Body of pancreas (tissue), 4 donors: ENCODE data around the gene PLA2G4C. TPM values are rescaled to one million over a fixed set of nuclear protein-coding genes. Genes with fewer than 3 reads are reported as not detected.

Experiments
- ATAC-seq: fragments of 150-250 bp; one replicate; pipeline ENCODE4 v1.9.1; 2016
- DNase-seq, 4 donors: peaks; one replicate each; pipeline ENCODE4 v3.0.0-alpha.2; 2019
- H3K27ac ChIP-seq, 4 donors: fragments of 200-600 bp; sonication (generic); 1 replicate in 3 of 4; 2 replicates in 1 of 4; pipeline versions ENCODE4 v1.5.1 to v1.6.1; 2016 to 2019; ENCODE audit warnings: mild to moderate bottlenecking in 1 of 4, mixed read lengths in 1 of 4, moderate library complexity in 1 of 4
- H3K27me3 ChIP-seq, 2 donors: fragments of 200-600 bp; sonication (generic); one replicate each; pipeline ENCODE4 v1.6.0; 2016; ENCODE audit warnings: mild to moderate bottlenecking in 1 of 2
- H3K36me3 ChIP-seq, 2 donors: fragments of 200-600 bp; sonication (generic); replicated peaks in 1 of 2; 2 replicates each; pipeline ENCODE4 v1.5.1; 2016; ENCODE audit warnings: low read depth in 2 of 2; ENCODE audit not compliant: insufficient read depth in 1 of 2
- H3K4me1 ChIP-seq: fragments of 200-600 bp; sonication (generic); one replicate; pipeline ENCODE4 v1.6.0; 2016
- H3K4me3 ChIP-seq, 2 donors: fragments of 200-600 bp; sonication (generic); 1 replicate in 1 of 2; 2 replicates in 1 of 2; pipeline ENCODE4 v1.5.1; 2016 to 2019
- H3K9me3 ChIP-seq, 3 donors: fragments of 200-600 bp; sonication (generic); 1 replicate in 2 of 3; 2 replicates in 1 of 3; pipeline ENCODE4 v1.5.1; 2016
- CTCF ChIP-seq, 7 experiments: fragments of 450-650 bp in 4 of 7; fragments of 200-600 bp in 3 of 7; sonication (generic) in 3 of 7; IDR thresholded peaks; one replicate each; pipeline ENCODE4 v1.5.1; 2016 to 2019; ENCODE audit warnings: antibody characterized with exemption in 7 of 7
- POLR2A ChIP-seq, 3 donors: fragments of 450-650 bp; IDR thresholded peaks; one replicate each; pipeline ENCODE4 v1.6.1; 2016; ENCODE audit warnings: antibody characterized with exemption in 3 of 3, mild to moderate bottlenecking in 2 of 3
- WGBS, 2 donors: methylation state at CpG; one replicate each; pipeline ENCODE4 v1.1.5; 2017; 5-methylcytosine and 5-hydroxymethylcytosine counted together
- intact Hi-C: fragments of 100-400 bp; cut with DNase I; formaldehyde crosslinking; loops from one replicate; pipeline ENCODE4 v1.15.1; 2023
- total RNA-seq, 2 donors: library from RNA; depleted of rRNA; stranded (reverse); fragments of >200 nt; gene quantifications; one replicate each; pipeline ENCODE4 v1.1.0, GENCODE V29; 2016

The PLA2G4C gene
- total RNA-seq, 2 donors from 2014 or later: 4.4 to 10.9 TPM

- no peaks in the 10 kb centered on the region for H3K27me3 ChIP-seq
- ATAC-seq: no peak
- H3K27ac ChIP-seq: no peak overlapping the region
- no peaks in the 10 kb centered on the region for H3K36me3 ChIP-seq
- H3K4me1 ChIP-seq: no peaks in the 10 kb centered on the region
- 98 to 100% methylated on average over 1 to 4 of the region's 4 CpGs for whole genome bisulfite sequencing, 2 donors
- no peak overlapping the region for H3K4me3 ChIP-seq
- no peak for DNase-seq
- intact Hi-C loops: no loop called here
- no peaks in the 10 kb centered on the region for H3K9me3 ChIP-seq
- no peak for TF ChIP-seq POLR2A (IDR thresholded peaks at IDR 0.05)
- no peak for TF ChIP-seq CTCF (IDR thresholded peaks at IDR 0.05)
Observed at GRCh38 chr19:48136547-48136946, 25.9 kb upstream of the PLA2G4C start.

GRCh38 chr19:48135411-48135810 lies 24.8 kb upstream of the PLA2G4C start:
- H3K27ac ChIP-seq: no peak overlapping the region
- H3K4me3 ChIP-seq: no peak overlapping the region
- intact Hi-C loops: no loop called here
- no peak for ATAC-seq
- no peak for TF ChIP-seq CTCF (IDR thresholded peaks at IDR 0.05)
- no peak for TF ChIP-seq POLR2A (IDR thresholded peaks at IDR 0.05)
- WGBS, 2 donors: 78 to 82% methylated on average over 8 of the region's 8 CpGs
- DNase-seq: peak in 1 of 4 donors; percentile 17
- no peaks in the 10 kb centered on the region for H3K36me3 ChIP-seq
- H3K4me1 ChIP-seq: no peaks in the 10 kb centered on the region
- no peaks in the 10 kb centered on the region for H3K27me3 ChIP-seq
- H3K9me3 ChIP-seq: no peaks in the 10 kb centered on the region

- Histone ChIP-seq H3K4me1 (no peaks in the 10 kb centered on the region), H3K4me3 (no peak overlapping the region), H3K27me3 (no peaks in the 10 kb centered on the region), H3K36me3 (no peaks in the 10 kb centered on the region), H3K27ac (no peak overlapping the region), H3K9me3 (no peaks in the 10 kb centered on the region)
- ATAC-seq (no peak), DNase-seq (no peak)
- 83 to 87% methylated on average over 5 to 6 of the region's 6 CpGs for WGBS, 2 donors
- intact Hi-C loops: no loop called here
- TF ChIP-seq POLR2A (IDR thresholded peaks at IDR 0.05) (no peak), CTCF (IDR thresholded peaks at IDR 0.05) (no peak)
Observed at GRCh38 chr19:48133094-48133493, 22.5 kb upstream of the PLA2G4C start.

GRCh38 chr19:48127561-48127960 lies 16.9 kb upstream of the PLA2G4C start:
- Histone ChIP-seq H3K27ac (no peak overlapping the region), H3K9me3 (no peaks in the 10 kb centered on the region), H3K36me3 (peaks cover 0 to 1% of the 10 kb centered on the region in 2 donors), H3K4me3 (no peak overlapping the region), H3K27me3 (no peaks in the 10 kb centered on the region), H3K4me1 (no peaks in the 10 kb centered on the region)
- intact Hi-C loops: no loop called here
- TF ChIP-seq POLR2A (IDR thresholded peaks at IDR 0.05): no peak
- no peak for TF ChIP-seq CTCF (IDR thresholded peaks at IDR 0.05)
- WGBS, 2 donors: 95 to 97% methylated on average over 6 of the region's 6 CpGs
- ATAC-seq: no peak
- DNase-seq: no peak

- Histone ChIP-seq H3K4me3 (no peak overlapping the region), H3K27me3 (no peaks in the 10 kb centered on the region), H3K9me3 (no peaks in the 10 kb centered on the region), H3K4me1 (no peaks in the 10 kb centered on the region), H3K36me3 (peaks cover 0 to 3% of the 10 kb centered on the region in 2 donors), H3K27ac (no peak overlapping the region)
- TF ChIP-seq POLR2A (IDR thresholded peaks at IDR 0.05) (no peak), CTCF (IDR thresholded peaks at IDR 0.05) (no peak)
- no peak for ATAC-seq
- DNase-seq: no peak
- WGBS, 2 donors: 79 to 87% methylated on average over 12 of the region's 12 CpGs
- intact Hi-C loops: no loop called here
Observed at GRCh38 chr19:48123907-48124651, 13.5 kb upstream of the PLA2G4C start.
